Skeletal muscle tissue (tissue), 4 donors: Measurements from ENCODE around the gene ZSCAN5B. TPM values are rescaled to one million over a fixed set of nuclear protein-coding genes. Genes with fewer than 3 reads are reported as not detected.
"Not testable (repeated sequence)": the region's sequence is repeated elsewhere in the genome, so short reads cannot be mapped to it uniquely, and the experiment has no call there.

Experiments
- H3K27ac ChIP-seq: one replicate; pipeline ENCODE4 v1.7.0; 2013; ENCODE audit warnings: mild to moderate bottlenecking, low read depth, low read length, inconsistent platforms
- H3K27me3 ChIP-seq, 3 donors: one replicate each; pipeline ENCODE4 v1.7.0; 2013; ENCODE audit warnings: low read length in 3 of 3; ENCODE audit not compliant: control insufficient read depth in 3 of 3, insufficient read depth in 3 of 3
- H3K36me3 ChIP-seq, 3 donors: one replicate each; pipeline ENCODE4 v1.7.0; 2013; ENCODE audit warnings: low read length in 3 of 3; ENCODE audit not compliant: control insufficient read depth in 3 of 3, insufficient read depth in 3 of 3
- H3K4me1 ChIP-seq, 3 donors: one replicate each; pipeline ENCODE4 v1.7.0; 2013; ENCODE audit warnings: low read length in 3 of 3, mild to moderate bottlenecking in 3 of 3; ENCODE audit not compliant: control insufficient read depth in 3 of 3, insufficient read depth in 3 of 3
- H3K4me3 ChIP-seq, 3 donors: one replicate each; pipeline ENCODE4 v1.7.0; 2013; ENCODE audit warnings: low read length in 3 of 3
- H3K9ac ChIP-seq, 3 donors: one replicate each; pipeline ENCODE4 v1.7.0; 2013; ENCODE audit warnings: low read length in 3 of 3, mild to moderate bottlenecking in 3 of 3, moderate library complexity in 2 of 3, low read depth in 1 of 3
- H3K9me3 ChIP-seq, 3 donors: one replicate each; pipeline ENCODE4 v1.7.0; 2013; ENCODE audit warnings: low read length in 3 of 3; ENCODE audit not compliant: control insufficient read depth in 3 of 3
- total RNA-seq: library from RNA; depleted of rRNA; stranded (reverse); fragments of >200 nt; gene quantifications from one replicate; pipeline ENCODE4 v1.2.3, GENCODE V29; 2014
- donor health status: Osteomylitis.

The ZSCAN5B gene
- total RNA-seq, 1 donor from 2014 or later = under 0.01 TPM

GRCh38 chr19:56211718-56212117, 14.1 kb upstream of the ZSCAN5B start:
- H3K9ac ChIP-seq = no peak overlapping the region
- H3K27ac ChIP-seq = no peak overlapping the region
- no peaks in the 10 kb centered on the region for H3K36me3 ChIP-seq
- no peak overlapping the region for H3K4me3 ChIP-seq
- H3K4me1 ChIP-seq = no peaks in the 10 kb centered on the region
- peaks cover 0 to 5% (median 4%) of the 10 kb centered on the region in 3 donors for H3K27me3 ChIP-seq
- no peaks in the 10 kb centered on the region for H3K9me3 ChIP-seq

GRCh38 chr19:56210036-56210435, 12.5 kb upstream of the ZSCAN5B start:
- H3K27ac ChIP-seq, H3K27me3 ChIP-seq, H3K9ac ChIP-seq: not testable (repeated sequence)

GRCh38 chr19:56209091-56209490, 11.5 kb upstream of the ZSCAN5B start:
- H3K4me1 ChIP-seq = no peaks in the 10 kb centered on the region
- no peaks in the 10 kb centered on the region for H3K9me3 ChIP-seq
- H3K27ac ChIP-seq = no peak overlapping the region
- H3K36me3 ChIP-seq = no peaks in the 10 kb centered on the region
- no peak overlapping the region for H3K9ac ChIP-seq
- no peak overlapping the region for H3K4me3 ChIP-seq
- no peaks in the 10 kb centered on the region for H3K27me3 ChIP-seq

More at GRCh38 chr19:56210036-56210435, 12.5 kb upstream of the ZSCAN5B start:
- H3K9me3 ChIP-seq, H3K4me1 ChIP-seq, H3K36me3 ChIP-seq, H3K4me3 ChIP-seq: not testable (repeated sequence)

- not testable (repeated sequence) for H3K27ac ChIP-seq, H3K4me3 ChIP-seq, H3K9me3 ChIP-seq, H3K36me3 ChIP-seq, H3K9ac ChIP-seq, H3K27me3 ChIP-seq, H3K4me1 ChIP-seq
Measured at GRCh38 chr19:56207581-56207980, 10.0 kb upstream of the ZSCAN5B start.

GRCh38 chr19:56201973-56202372, 4.4 kb upstream of the ZSCAN5B start, which contains the start of gene ZSCAN5C:
ZSCAN5C (plus strand) TSS chr19:56202273; CDS start chr19:56205914, 3,641 bp downstream.
- no peaks in the 10 kb centered on the region for H3K36me3 ChIP-seq
- no peak within 1 kb of the TSS for H3K27ac ChIP-seq
- no peak within 1 kb of the TSS for H3K4me3 ChIP-seq
- no peak within 1 kb of the TSS for H3K9ac ChIP-seq
- no peaks in the 10 kb centered on the region for H3K27me3 ChIP-seq
- H3K9me3 ChIP-seq = no peaks in the 10 kb centered on the region
- H3K4me1 ChIP-seq = no peaks in the 10 kb centered on the region

- no peaks in the 10 kb centered on the region for H3K27me3 ChIP-seq
- no peaks in the 10 kb centered on the region for H3K4me1 ChIP-seq
- H3K9ac ChIP-seq = no peak overlapping the region
- no peak overlapping the region for H3K4me3 ChIP-seq
- H3K27ac ChIP-seq = no peak overlapping the region
- H3K9me3 ChIP-seq = no peaks in the 10 kb centered on the region
- no peaks in the 10 kb centered on the region for H3K36me3 ChIP-seq
Measured at GRCh38 chr19:56199687-56200086, 2.1 kb upstream of the ZSCAN5B start.

GRCh38 chr19:56193981-56194640, 3.5 kb downstream of the ZSCAN5B start:
- Histone ChIP-seq H3K36me3 (no peaks in the 10 kb centered on the region), H3K9ac (no peak overlapping the region), H3K9me3 (no peaks in the 10 kb centered on the region), H3K27ac (no peak overlapping the region), H3K4me1 (no peaks in the 10 kb centered on the region), H3K4me3 (no peak overlapping the region), H3K27me3 (no peaks in the 10 kb centered on the region)

- no peak overlapping the region for H3K9ac ChIP-seq
- peaks cover 0 to 3% (median 0%) of the 10 kb centered on the region in 3 donors for H3K27me3 ChIP-seq
Measured at GRCh38 chr19:56191711-56192110, 5.9 kb downstream of the ZSCAN5B start.

GRCh38 chr19:56191115-56191514, 6.5 kb downstream of the ZSCAN5B start:
- H3K36me3 ChIP-seq = no peaks in the 10 kb centered on the region
- H3K9ac ChIP-seq = no peak overlapping the region
- H3K4me3 ChIP-seq = no peak overlapping the region
- H3K9me3 ChIP-seq = no peaks in the 10 kb centered on the region
- H3K27ac ChIP-seq = no peak overlapping the region
- H3K27me3 ChIP-seq = peaks cover 0 to 3% (median 0%) of the 10 kb centered on the region in 3 donors
- no peaks in the 10 kb centered on the region for H3K4me1 ChIP-seq

More at GRCh38 chr19:56191711-56192110, 5.9 kb downstream of the ZSCAN5B start:
- Histone ChIP-seq H3K4me1 (no peaks in the 10 kb centered on the region), H3K9me3 (no peaks in the 10 kb centered on the region), H3K36me3 (no peaks in the 10 kb centered on the region), H3K4me3 (no peak overlapping the region), H3K27ac (no peak overlapping the region)

GRCh38 chr19:56189785-56190184, 7.8 kb downstream of the ZSCAN5B start:
- Histone ChIP-seq H3K27ac (no peak overlapping the region), H3K4me1 (no peaks in the 10 kb centered on the region), H3K9me3 (no peaks in the 10 kb centered on the region), H3K27me3 (peaks cover 0 to 3% (median 0%) of the 10 kb centered on the region in 3 donors), H3K4me3 (no peak overlapping the region), H3K9ac (no peak overlapping the region), H3K36me3 (no peaks in the 10 kb centered on the region)
